Stimulated activated CD4-positive, alpha-beta T cell treated with anti-CD3 and anti-CD28 coated beads, Interleukin-15, amount 100 ng/mL, for 1 hour (primary cell): Measurements from ENCODE around the gene FAM162A.
A peak's percentile ranks its signal among the peaks of the same experiment; 100 is the strongest.
"Not testable (repeated sequence)": the region's sequence is repeated elsewhere in the genome, so short reads cannot be mapped to it uniquely, and the experiment has no call there.

ENCODE experiments used
- DNase-seq, 2 donors: peaks; one replicate each; pipeline ENCODE4 v3.0.0-alpha.2; 2020; ENCODE audit warnings: low read depth in 1 of 2, low spot score in 1 of 2

FAM162A gene, protein sequence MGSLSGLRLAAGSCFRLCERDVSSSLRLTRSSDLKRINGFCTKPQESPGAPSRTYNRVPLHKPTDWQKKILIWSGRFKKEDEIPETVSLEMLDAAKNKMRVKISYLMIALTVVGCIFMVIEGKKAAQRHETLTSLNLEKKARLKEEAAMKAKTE

DNA sequence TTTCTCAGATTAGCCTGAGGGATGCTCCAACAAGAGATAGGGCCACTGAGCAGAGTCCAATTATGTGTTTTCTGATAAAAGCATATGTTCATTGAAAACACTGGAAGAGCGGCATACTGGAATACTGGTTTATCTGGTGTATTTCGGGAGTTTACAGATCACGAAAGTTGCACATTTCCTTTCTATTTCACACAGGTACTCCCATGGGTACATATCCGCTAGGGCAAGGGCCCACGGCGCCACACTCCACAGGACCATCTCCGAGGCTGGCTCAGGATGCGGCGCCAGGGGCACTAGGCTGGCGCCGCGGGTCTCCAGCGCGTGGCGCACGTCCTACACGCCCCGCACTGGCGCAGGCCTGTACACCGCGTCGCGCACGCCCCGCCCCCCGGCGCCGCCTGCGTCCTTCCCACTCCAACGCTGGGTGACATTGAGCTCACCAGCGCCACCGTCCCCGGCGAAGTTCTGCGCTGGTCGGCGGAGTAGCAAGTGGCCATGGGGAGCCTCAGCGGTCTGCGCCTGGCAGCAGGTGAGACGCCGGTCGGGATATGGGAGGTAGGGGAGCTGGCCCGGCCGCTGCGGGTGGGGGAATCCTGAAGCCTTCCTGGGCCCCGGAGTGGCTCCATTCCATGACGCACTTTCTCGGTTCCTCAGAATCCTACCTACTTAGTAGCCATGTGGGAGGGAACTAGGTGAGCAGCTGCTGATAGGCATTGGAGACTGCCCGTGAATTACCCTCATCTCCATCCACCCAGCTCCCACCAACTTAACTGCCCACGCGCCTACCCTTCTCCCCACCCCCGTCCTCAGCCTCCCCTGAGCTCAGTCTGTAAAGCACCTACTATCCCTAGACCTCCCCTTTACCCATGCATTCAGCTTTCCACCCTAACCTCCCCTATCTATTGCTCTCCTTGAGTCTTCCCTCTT, at the start of gene FAM162A:
FAM162A (plus strand) TSS at position 412 of the 927 bp plus-strand sequence; CDS start at position 496, 84 bp downstream.
- peak; percentile 86 to 91 for DNase-seq

GRCh38 chr3:122342803-122343202, 41.2 kb upstream of the FAM162A start:
- no peak for DNase-seq

DNA sequence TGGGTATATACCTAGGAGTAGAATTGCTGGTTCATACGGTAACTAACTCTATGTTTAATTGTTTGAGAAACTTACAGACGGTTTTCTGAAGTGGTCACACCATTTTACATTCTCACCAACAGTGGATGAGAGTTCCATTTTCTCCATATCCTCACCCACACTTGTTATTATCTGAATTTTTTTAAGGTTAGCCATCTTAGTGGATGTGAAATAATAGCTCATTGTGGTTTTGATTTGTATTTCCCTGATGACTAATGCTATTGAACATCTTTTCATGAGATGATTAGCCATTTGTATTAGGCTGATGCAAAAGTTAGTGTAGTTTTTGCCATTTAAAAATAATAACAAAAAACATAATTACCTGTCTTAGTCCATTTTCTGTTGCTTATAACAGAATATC, 40.3 kb upstream of the FAM162A start:
- no peak for DNase-seq

GRCh38 chr3:122349171-122349570, 34.8 kb upstream of the FAM162A start:
- DNase-seq = no peak

DNA sequence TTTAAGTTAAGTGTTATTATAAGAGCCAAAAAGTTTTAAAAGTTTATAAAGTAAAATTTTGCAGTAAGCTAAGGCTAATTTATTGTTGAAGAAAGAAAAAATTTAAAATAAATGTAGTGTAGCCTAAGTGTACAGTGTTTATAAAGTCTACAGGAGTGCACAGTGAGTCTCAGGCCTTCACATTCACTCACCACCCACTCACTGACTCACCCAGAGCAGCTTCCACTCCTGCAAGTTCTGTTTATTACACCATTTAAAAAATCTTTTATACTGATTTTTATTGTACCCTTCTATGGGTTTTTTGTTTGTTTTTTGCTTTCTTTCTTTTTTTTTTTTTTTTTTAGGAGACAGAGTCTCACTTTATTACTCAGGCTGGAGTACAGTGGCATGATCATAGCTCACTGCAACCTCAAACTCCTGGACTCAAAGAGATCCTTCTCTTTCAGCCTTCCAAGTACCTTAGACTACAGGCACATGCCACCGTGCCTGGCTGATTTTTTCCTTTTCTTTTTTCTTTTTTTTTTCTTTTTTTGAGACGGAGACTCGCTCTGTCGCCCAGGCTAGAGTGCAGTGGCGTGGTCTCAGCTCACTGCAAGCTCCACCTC, 33.1 kb upstream of the FAM162A start:
- DNase-seq = no peak

- no peak for DNase-seq
These were observed 32.4 kb upstream of the FAM162A start for GRCh38 chr3:122351612-122352011.

GRCh38 chr3:122353215-122353614, 30.8 kb upstream of the FAM162A start:
- DNase-seq = no peak

GRCh38 chr3:122353893-122354401, 30.0 kb upstream of the FAM162A start:
- DNase-seq = no peak

DNA sequence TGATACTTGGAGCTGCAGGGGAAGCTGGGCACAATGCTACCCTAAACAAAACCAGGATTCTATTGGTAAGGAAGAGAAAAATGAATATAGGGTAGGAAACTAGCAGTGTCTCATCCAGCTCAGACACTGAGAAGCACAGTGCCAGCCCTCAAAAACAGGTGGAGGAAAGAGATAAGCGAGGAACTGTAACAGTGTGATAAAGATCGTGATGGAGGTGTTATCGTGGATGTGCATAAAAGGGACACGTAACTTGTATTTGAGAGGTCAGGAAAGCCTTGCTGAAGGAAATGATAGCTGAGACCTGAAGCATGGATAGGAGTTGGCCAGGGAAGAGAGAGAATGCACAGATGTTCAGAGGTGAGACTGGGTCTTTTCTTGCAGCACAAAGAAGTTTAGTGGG, 28.4 kb upstream of the FAM162A start:
- DNase-seq = no peak

DNA sequence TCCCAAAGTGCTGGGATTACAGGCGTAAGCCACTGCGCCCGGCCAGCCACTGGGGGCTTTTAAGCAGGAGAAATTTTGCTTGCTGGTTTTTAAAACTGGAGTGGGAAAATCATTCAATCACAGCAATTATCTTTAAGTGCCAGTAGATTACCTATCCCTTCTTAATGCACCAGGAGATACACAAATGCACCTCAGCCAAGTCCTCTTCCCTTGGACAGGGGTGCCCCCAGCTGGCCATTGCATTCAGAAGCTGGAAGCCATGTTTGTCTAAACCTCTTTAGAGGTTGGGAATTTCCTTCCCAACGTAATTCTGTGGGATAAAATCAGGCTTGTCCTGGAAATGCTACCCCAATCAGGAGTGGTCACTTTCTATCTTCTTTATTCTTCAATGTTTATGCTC, 27.6 kb upstream of the FAM162A start:
- DNase-seq = no peak

DNA sequence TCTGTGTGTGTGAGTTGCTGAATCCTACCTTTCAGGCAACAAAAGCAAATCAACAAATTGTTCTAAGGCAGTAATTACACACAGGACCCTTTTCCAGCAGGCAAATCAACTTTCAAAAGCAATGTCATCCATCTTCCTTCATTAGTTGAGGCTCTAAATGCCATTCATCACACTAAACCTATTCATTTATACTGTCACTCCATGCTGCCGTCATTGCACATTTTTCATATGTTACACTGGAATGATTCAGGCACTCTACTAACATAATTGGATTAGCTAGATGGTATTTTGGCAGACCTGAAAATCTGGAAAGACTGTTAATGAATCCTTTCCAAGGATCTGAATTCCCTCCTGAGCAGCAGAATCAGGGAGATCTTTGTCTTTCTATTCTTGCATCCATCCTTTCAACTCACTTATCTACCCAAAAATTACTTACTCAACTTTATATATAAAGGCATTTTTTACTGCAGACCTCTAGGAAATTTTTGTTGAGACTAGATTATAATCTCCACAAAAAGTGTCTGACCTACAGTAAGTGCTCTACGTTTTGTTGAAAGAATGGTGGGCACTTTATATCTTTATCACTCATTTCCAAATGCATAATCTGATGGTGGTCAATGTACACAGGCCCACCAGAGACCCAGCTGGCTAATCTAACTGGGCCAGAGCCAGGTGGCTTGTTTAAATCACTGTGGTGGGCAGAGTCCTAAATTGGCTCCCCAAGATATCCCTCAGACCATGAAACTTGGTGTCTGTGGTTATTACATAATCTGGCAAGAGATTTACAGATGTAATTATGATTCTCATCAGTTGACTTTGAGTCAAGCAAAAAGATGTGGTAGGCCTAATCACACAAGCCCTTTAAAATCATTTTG, 25.9 kb upstream of the FAM162A start:
- DNase-seq = no peak

DNA sequence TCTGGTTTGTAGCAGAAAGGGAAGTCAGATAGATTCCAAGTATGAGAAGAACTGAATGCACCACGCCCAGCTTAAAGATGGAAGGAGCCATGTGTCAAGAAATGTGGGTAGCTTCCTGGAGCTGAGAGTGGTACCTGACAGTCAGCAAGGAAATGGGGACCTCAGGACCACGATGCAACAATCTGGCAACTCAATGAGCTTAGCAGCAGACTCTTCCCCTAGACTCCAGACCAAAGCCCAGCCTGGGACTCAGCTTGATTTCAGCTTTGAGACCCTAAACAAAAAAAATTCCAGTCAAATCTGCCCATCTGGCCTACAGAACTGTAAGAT, 25.3 kb upstream of the FAM162A start:
- DNase-seq = no peak

- no peak for DNase-seq
These were observed 22.0 kb upstream of the FAM162A start for GRCh38 chr3:122362026-122362425.

- no peak for DNase-seq
These were observed 19.5 kb upstream of the FAM162A start for GRCh38 chr3:122364490-122364889.

- no peak for DNase-seq
These were observed 18.9 kb upstream of the FAM162A start for GRCh38 chr3:122365073-122365472.

DNA sequence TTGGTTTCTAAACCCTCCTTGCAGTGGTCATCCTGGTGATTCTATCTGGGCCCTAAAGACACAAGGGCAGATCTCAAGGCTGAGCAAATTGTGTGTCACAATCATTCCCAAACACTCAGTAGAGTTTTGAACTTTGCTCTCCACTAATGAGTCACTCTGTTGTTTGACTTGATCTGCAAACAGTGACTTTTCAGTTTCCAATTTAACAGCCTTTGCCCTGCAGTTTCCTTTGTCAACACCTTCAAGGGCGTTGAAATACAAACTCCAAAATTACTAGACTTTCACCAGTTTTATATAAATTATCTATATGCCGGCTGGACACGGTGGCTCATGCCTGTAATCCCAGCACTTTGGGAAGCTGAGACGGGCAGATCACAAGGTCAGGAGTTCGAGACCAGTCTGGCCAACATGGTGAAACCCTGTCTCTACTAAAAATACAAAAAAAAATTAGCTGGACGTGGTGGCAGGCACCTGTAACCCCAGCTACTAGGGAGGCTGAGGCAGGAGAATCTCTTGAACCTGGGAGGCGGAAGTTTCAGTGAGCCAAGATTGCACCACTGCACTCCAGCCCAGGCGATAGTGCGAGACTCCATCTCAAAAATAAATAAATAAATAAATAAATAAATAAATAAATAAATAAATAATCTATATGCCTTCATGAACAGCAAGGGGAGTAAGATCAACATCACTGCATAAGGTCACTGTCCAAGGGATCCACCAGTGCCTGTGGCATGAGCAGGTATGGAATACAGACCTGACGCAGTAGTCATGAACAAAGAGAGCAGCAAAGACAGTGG, 18.2 kb upstream of the FAM162A start:
- not testable (repeated sequence) for DNase-seq

- no peak for DNase-seq
These were observed 17.6 kb upstream of the FAM162A start for GRCh38 chr3:122366379-122366749.

DNA sequence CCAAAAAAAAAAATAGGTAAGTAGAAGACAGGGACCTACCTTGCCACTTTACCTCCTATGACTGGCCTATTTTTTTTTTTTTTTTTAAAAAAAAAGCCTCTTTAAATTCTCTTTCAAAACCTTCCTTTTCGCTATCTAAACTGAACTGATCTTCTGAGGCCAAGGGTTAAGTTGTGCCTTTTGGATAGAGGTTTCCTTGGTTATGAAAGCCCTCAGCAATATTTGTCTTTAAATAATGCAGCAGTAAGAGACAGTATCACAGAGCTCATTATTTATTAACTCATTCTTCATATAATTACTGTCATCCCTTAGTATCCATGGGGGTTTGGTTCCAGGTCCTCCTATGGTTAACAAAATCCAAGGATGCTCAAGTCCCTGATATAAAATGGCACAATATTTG, 9.9 kb upstream of the FAM162A start:
- no peak for DNase-seq

DNA sequence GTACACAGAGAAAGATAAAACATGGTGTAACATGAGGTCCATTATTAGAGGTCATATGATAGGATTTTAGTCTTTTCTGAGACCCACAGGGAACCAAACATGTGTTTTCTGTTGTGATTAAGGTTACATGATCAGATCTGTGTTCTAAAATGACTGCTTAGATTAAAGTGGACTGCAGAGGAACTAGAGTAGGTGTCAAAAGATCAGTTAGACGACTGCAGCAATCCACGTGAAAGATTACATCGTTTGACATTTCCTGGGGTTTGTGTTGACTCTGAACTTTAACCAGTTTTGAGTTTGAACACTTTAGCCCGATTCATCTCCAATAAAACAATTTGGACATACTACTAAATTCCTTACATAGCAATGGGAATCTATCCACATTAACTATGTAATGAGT, 6.0 kb upstream of the FAM162A start:
- no peak for DNase-seq

- DNase-seq = peak; percentile 64 to 77
These were observed 905 bp upstream of the FAM162A start, which contains the start of gene MIX23 for GRCh38 chr3:122382888-122383666. Gene MIX23, minus strand, starts transcription at chr3:122383231. Its CDS starts 7 bp downstream, at chr3:122383224.
